Measurements from ENCODE around the gene RNF5. TPM values are rescaled to one million over a fixed set of nuclear protein-coding genes. Genes with fewer than 3 reads are reported as not detected.

RNF5 gene
- total RNA-seq, 1 experiment from 2014 or later, result 60.0 TPM

DNA sequence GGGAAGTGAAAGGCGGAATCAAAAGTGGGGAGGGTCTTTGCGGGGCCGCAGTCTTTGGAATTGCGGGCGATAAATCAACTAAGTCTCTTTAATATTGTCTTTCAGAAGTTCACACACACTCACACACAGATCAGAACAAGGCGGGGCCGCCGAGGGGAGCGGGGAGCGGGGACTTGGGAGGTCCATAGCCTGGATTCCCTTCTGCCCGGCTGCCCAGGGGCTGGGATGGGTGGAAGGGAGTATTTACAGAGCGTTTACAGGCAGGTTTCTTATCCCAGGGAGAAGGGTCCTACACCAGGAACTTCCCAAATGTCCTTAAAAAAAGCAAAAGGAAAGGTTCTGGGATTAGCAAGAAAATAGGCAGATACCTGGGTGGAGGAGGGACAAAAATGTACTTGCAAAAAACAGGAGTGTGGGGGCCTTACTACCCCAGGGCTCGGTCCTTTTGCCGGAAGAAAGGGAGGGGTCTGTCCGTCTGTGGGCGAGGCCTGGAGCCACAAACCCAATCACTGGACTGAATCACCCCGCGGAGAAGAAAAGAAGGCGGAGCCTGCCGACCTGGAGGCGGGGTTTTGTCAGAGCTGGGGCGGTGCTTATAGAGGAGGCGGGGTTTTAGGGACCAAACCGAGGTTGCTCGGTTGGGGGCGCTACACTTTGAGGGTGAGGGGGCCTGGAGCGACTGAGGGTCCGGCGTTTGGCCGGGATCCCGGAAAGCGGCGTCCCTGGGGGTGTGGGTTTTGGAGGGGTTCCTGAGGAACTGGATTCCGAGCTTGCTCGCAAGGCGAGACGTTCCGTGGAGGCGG is 29.7 kb upstream of the RNF5 start:
- no peak for DNase-seq
- Histone ChIP-seq H3K4me3 (no peak overlapping the region), H3K4me1 (no peaks in the 10 kb centered on the region), H3K9me3 (replicated peaks) (no peaks in the 10 kb centered on the region), H3K27ac (no peak overlapping the region), H3K36me3 (no peaks in the 10 kb centered on the region), H3K27me3 (no peaks in the 10 kb centered on the region)

DNA sequence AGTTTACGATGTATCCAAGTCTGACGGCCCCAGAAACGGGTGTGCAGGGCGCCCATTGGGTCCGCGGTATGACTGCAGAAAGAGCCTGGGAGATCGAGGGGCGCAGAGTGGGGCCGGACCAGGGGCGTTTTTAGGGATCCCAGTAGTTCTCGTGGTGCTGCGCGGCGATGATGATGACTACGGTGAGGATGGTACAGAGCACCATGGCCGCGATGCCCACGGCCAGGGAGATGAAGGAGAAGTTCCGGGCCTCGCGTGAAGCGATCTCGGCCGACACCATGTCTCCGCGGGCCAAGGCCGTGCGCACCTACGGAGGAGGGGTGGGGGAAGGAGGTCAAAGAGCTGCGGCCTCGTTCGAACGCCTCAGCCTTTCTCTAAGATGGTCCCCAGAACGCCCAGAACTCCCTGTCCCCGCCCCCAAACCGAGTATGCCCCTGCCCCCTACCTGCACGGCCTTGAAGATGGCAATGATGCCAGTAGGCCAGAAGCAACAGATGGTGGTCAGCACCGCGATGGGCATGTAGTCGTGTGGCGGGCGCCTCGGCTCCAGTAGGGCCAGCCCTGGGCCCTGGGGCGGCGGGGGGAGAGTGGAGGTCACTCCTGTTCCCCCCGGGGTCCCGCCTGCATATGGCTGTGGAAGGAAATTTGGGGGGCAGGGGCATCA is 29.0 kb upstream of the RNF5 start:
- Histone ChIP-seq H3K9me3 (replicated peaks) (no peaks in the 10 kb centered on the region), H3K36me3 (no peaks in the 10 kb centered on the region), H3K27me3 (no peaks in the 10 kb centered on the region), H3K27ac (no peak overlapping the region), H3K4me3 (no peak overlapping the region), H3K4me1 (no peaks in the 10 kb centered on the region)
- no peak for DNase-seq

DNA sequence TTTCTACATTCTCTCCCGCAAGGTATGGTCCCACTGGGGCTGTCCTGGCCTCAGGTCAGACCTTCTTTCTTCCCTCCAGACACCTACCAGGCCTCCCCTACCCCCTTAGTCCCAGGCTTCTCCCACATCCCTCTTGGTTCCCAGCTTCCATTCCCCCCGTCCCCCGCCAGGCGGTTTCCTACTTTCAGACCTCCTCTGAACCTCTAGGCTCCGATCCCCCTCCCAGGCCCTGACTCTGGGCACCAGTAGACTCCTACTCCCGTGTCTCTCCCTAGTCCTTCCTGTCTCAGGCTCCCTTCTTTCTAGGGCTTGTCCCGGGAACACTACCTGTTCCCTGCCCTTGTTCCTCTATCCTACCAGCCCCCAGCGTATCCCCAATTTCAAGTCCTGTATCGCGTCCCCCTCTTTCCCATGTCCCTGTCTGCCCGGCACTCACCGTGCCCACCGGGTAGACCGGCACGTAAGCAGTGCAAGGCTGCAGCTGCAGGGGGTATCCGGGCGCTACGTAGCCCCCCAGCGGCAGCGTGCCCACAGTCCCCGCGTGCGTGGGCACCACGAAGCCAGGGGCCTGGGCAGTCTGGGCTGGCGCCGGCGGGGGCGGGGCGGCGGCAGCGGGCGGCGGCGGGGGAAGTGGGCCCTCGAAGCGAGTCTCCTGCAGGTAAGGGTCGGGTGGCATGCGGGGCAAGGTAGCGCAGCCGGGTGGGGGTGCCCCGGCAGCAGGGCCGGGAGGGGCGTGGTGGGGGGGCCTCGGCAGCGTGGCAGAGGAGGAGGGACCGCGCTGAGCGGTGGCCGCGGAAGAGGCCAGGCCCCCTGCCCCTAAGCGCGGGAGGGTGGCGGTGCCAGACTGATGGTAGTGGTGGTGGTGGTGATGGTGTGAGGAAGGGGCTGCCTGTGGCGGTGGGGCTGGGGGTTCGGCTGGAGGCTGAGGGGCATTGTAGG is 28.0 kb upstream of the RNF5 start:
- H3K4me3 ChIP-seq, result no peak overlapping the region
- H3K27ac ChIP-seq, result no peak overlapping the region
- DNase-seq, result no peak
- peaks cover 3% of the 10 kb centered on the region for H3K4me1 ChIP-seq
- H3K36me3 ChIP-seq, result no peaks in the 10 kb centered on the region
- H3K9me3 ChIP-seq (replicated peaks), result no peaks in the 10 kb centered on the region
- no peaks in the 10 kb centered on the region for H3K27me3 ChIP-seq

DNA sequence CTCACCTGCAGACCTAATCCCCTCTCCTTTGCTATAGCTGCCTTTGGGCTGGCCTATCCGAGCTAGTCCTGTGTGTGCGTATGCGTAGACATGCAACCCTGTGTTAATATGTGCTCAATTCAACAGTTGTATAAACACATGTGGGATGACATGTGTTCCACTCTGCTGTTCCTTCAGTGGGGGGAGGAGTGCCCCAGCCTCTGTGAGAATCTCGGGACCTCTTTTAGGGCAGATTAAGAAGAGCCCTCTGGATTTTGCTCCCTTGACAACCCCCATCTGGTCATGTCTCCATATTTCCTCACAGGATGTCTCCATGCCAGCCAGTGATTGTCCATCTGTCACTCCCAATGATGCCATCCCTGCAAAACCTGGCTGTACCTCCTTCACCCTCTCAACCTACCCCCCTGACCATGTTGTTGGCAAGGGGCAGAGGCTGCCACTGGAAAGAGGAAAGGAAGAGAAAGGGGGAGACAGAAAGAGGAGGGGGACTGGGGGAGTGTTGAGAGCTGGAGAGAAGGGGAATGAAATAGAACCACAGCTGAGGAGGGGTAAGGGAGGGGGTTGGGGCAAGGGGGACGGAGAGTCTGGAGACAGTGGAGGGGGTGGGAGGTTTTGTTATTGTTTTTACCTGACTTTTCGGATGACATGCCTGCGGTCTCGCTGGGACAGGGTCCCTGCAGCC is 26.9 kb upstream of the RNF5 start:
- peaks cover 5% of the 10 kb centered on the region for H3K4me1 ChIP-seq
- peaks cover 2% of the 10 kb centered on the region for H3K36me3 ChIP-seq
- H3K9me3 ChIP-seq (replicated peaks), result no peaks in the 10 kb centered on the region
- H3K27me3 ChIP-seq, result no peaks in the 10 kb centered on the region
- no peak overlapping the region for H3K27ac ChIP-seq
- no peak overlapping the region for H3K4me3 ChIP-seq
- DNase-seq, result no peak

DNA sequence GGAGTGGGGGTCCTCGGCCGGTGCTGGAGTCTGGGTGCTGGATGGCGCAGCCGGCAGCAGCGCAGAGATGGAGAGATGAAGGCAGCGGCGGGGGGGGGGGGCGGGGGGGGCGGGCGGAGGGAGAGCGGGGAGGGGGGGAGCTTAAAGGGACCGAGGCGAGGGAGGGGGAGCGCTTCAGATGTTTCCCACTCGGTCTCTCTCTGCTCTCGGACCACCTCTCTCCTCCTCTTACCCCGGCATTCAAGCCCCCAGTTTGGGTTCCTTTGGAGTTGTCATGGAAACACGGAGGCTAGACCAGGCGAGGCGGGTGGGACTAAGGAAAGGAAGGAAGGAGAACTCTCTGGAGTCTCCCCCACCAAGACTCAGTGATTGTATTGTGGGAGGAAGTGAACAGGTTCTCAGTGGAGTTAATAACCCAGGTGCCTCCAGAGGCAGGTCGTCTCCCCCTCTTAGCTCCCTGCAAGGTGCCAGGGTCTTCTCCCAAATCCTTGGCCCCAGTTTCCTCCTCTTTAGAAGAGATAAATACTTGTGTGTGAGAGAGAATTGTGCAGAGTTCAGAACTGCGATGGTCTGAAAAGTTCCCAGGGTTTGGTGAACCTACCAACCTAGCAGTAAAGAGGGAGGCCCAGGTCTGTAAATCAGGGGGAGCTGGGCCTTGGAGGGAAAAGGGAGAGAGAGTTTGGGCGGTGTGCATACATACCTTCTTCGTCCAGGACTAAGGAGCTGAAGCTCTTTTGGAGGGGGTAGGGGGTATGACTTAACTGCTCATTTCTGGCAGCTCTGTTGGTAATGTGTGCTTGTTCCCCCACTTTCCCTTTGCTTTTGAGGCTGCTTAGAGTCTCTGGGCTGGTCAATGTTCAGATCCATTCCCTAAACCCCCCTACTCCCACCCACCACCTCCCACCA is 26.1 kb upstream of the RNF5 start, which contains the start of gene PRRT1:
Gene PRRT1 (minus strand): TSS at position 77 of the 906 bp plus-strand sequence. CDS start 112 bp downstream, outside the sequence.
- no peaks in the 10 kb centered on the region for H3K27me3 ChIP-seq
- peak within 1 kb of the TSS; percentile 80 for H3K4me3 ChIP-seq
- peaks cover 9% of the 10 kb centered on the region for H3K36me3 ChIP-seq
- no peaks in the 10 kb centered on the region for H3K9me3 ChIP-seq (replicated peaks)
- H3K4me1 ChIP-seq, result peaks cover 5% of the 10 kb centered on the region
- no peak for DNase-seq
- H3K27ac ChIP-seq, result peak within 1 kb of the TSS; percentile 86; the same call in 1 of the 2 replicates

DNA sequence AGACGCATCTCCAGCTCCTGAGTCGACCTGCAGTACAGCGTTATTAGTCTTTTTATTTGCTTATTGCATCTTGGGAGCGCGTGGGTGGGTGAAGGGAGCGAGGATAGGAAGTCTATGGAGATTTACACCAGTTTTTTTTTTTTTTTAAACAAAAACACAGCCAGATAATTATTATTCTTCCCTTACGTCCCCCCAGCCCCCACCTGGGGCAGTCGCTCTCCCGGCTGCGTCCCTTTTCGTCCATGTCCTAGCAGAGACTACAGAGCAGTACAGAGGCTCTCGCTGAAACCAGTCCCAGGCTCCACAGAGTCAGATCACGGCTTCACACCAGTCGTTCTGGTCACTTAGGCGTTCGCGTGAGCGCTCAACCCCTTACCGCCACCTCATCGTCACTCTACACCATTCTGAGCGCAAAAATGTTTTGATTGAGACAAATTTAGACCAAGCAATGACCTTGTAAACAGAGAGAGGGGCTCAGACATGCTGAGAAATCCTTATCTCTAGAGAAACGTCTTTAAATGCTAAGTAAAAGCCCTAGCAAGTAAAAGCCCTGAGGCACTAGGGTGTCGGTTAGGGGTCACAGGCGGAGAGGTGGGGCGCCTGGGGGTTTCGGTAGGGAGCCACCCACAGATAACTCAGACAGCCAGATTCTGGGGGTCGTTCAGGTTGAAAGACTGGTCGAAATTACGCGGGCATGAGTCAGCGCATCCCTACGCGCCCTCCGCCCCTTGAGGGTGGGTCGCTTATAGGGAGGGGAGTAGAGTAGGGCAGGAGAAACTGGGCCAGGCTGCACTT is 25.2 kb upstream of the RNF5 start:
- peak; percentile 35 to 57 for DNase-seq
- Histone ChIP-seq H3K9me3 (replicated peaks) (no peaks in the 10 kb centered on the region), H3K27ac (peak overlapping the region; percentile 86), H3K27me3 (no peaks in the 10 kb centered on the region), H3K36me3 (peaks cover 15% of the 10 kb centered on the region), H3K4me1 (peaks cover 5% of the 10 kb centered on the region), H3K4me3 (peak overlapping the region; percentile 80)

DNA sequence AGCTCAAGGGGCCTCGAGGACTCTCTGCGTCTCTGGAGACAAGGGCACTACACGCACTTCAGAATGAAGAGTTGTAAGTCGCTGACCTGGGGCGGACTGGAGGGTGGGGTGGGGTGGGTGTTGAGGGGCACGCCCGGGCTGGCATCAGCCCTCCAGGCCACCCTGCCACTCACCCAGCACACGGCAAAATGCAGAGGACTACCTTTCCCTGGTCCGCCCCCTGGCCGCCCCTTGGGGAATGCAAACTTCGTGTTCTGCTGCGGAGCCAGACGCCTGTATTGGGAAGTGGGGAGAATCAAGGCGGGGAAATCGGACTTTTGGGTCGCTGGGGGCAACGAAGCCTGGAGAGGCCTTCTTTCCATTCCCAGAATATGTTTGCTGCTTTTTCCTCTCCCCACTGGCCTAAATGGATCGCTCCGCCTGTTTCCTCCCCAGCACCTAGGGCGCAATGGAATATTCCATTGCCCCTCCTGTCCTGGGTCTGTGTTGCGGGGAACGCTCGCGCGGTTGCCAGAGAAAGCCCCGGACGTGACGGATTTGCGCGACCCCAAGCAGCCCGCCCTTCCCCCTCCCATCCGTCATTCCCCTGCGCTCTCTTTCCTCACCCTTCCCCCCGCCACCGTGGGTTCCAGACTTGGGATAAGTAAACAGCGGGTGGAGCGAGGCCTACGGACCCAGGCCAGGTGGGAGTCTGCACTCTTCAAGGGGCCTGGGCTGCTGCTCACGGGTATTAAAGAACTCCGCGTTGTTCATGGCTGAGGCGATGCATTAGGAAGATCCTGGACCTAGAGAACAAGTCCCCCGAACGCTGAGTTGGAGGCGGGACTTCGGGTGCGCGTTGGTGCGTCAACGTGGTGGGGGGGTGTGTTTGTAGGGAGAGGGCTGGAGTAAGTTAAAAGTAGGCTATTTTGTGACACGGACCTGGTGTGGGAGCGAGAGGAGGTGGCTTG is 24.4 kb upstream of the RNF5 start, which contains the start of gene PPT2:
Gene PPT2 (plus strand): TSS at position 578 of the 950 bp plus-strand sequence. CDS start 454 bp downstream, outside the sequence.
- peaks cover 24% of the 10 kb centered on the region for H3K36me3 ChIP-seq
- peak within 1 kb of the TSS; percentile 86 for H3K27ac ChIP-seq
- peaks cover 5% of the 10 kb centered on the region for H3K4me1 ChIP-seq
- peak within 1 kb of the TSS; percentile 80 for H3K4me3 ChIP-seq
- no peaks in the 10 kb centered on the region for H3K27me3 ChIP-seq
- no peaks in the 10 kb centered on the region for H3K9me3 ChIP-seq (replicated peaks)
- DNase-seq, result peak; percentile 90 to 91

DNA sequence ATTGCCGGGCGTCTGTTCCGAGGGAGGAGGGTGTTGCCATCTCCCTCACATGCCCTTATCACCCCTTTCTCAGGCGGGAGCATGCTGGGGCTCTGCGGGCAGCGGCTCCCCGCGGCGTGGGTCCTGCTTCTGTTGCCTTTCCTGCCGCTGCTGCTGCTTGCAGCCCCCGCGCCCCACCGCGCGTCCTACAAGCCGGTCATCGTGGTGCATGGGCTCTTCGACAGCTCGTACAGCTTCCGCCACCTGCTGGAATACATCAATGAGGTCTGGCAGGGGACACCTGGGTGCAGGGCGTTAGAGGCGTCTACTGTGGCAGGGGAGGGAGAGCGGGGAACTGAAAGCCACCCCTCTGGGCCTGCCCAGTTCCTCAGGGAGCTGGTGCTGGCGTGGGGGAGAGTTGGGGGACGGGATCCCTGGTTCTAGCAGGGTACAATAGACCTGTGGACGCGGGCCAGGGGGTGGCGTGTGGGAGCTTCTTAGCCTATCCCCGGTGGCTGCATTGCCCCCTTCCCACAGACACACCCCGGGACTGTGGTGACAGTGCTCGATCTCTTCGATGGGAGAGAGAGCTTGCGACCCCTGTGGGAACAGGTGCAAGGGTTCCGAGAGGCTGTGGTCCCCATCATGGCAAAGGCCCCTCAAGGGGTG is 23.6 kb upstream of the RNF5 start:
- peak overlapping the region; percentile 80 for H3K4me3 ChIP-seq
- H3K36me3 ChIP-seq, result peaks cover 24% of the 10 kb centered on the region
- H3K9me3 ChIP-seq (replicated peaks), result no peaks in the 10 kb centered on the region
- peaks cover 5% of the 10 kb centered on the region for H3K4me1 ChIP-seq
- peak overlapping the region; percentile 86 for H3K27ac ChIP-seq
- H3K27me3 ChIP-seq, result no peaks in the 10 kb centered on the region
- peak; percentile 82 to 84 for DNase-seq

DNA sequence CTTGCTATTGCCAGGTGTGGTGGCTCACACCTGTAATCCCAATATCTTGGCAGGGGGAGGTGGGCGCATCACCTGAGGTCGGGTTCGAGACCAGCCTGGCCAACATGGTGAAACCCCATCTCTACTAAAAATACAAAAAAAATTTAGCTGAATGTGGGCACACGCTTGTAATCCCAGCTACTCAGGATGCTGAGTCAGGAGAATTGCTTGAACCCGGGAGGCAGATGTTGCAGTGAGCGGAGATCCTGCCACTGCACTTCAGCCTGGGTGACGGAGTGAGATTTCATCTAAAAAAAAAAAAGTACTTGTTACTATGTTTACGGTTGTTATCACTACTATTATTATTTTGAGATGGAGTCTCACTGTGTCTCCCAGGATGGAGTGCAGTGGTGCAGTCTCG is 21.3 kb upstream of the RNF5 start:
- H3K27me3 ChIP-seq, result no peaks in the 10 kb centered on the region
- peaks cover 27% of the 10 kb centered on the region for H3K36me3 ChIP-seq
- H3K27ac ChIP-seq, result no peak overlapping the region

DNA sequence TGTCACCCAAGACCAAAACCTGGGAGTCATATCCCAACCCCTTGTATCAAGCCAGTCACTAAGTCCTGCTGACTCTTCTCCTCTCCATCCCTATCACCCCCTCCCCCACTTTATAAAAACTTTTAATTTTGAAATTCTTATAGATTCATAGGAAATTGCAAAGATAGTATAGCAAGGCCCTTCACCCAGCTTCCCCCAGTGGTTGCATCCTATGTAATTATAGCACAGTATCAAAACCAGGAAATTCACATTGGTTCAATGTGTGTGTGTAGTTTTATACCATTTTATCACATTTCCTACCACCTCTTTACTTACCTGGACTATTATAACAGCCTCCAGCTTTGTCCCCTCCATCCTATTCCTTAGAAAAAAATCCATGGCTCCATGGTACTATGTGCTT is 20.2 kb upstream of the RNF5 start:
- Histone ChIP-seq H3K4me3 (no peak overlapping the region), H3K27ac (no peak overlapping the region), H3K36me3 (peaks cover 27% of the 10 kb centered on the region), H3K4me1 (peaks cover 5% of the 10 kb centered on the region), H3K9me3 (replicated peaks) (no peaks in the 10 kb centered on the region), H3K27me3 (no peaks in the 10 kb centered on the region)
- no peak for DNase-seq

More for the DNA sequence above, 21.3 kb upstream of the RNF5 start:
- no peak for DNase-seq
- Histone ChIP-seq H3K4me3 (no peak overlapping the region), H3K9me3 (replicated peaks) (no peaks in the 10 kb centered on the region), H3K4me1 (peaks cover 5% of the 10 kb centered on the region)

DNA sequence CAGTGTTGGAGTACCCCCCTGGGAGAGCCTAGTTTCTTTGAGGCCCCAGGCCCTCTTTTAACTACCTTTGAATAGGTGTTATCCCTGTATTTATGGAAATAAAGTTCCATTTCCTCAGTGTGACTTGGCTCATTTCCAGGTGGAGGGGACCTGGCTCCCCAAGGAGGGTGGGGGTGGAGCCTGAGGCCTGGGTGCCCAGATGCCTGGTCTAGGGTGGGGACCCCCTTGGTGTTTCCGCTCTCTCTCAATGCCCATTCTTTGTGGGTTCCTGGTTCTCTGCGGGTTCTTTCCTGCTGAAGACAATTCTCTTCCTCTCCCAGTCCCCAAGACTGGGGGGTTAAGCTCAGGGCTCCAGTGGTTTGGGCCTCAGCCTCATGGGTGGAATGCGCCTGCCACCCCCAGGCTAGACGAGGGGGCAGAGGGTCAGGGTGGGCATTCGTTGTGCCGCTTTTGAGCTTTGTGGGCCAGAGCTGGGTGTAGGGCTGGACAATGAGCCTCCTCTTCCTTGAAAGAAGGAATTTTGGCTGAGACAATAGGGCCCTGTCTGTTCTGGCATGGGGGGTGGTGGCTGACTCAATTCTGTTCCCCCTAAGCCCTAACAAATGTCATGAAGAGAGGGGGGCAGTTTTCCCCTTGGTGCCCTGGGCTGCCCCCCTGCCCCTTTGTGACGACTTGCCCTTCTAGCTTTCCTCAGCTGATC is 14.5 kb upstream of the RNF5 start:
- no peak for DNase-seq
- Histone ChIP-seq H3K36me3 (peaks cover 8% of the 10 kb centered on the region; the same call in 1 of the 2 replicates), H3K4me1 (no peaks in the 10 kb centered on the region), H3K27ac (no peak overlapping the region), H3K9me3 (replicated peaks) (no peaks in the 10 kb centered on the region), H3K4me3 (no peak overlapping the region), H3K27me3 (no peaks in the 10 kb centered on the region)
